WI38 (cell line): ENCODE data around the gene AGBL4.

Source experiments
- H3K4me3 ChIP-seq: 2 replicates; pipeline ENCODE4 v1.5.1; 2011; ENCODE audit warnings: low read depth, mild to moderate bottlenecking, control low read depth, low read length
- CTCF ChIP-seq: IDR thresholded peaks from 2 replicates; pipeline ENCODE4 v1.5.1; 2012; ENCODE audit warnings: low read depth, mild to moderate bottlenecking, control low read depth, low read length

The AGBL4 gene

GRCh38 chr1:48988633-48989197 is 1035.0 kb downstream of the AGBL4 start:
- TF ChIP-seq CTCF, result no peak
- H3K4me3 ChIP-seq, result no peak overlapping the region

GRCh38 chr1:48979940-48980339 is 1043.8 kb downstream of the AGBL4 start:
- no peak overlapping the region for H3K4me3 ChIP-seq
- no peak for TF ChIP-seq CTCF

GRCh38 chr1:48978413-48978812 is 1045.3 kb downstream of the AGBL4 start:
- H3K4me3 ChIP-seq, result no peak overlapping the region
- TF ChIP-seq CTCF, result no peak

- no peak for TF ChIP-seq CTCF
- no peak overlapping the region for H3K4me3 ChIP-seq
Observed at GRCh38 chr1:48977273-48977672, 1046.5 kb downstream of the AGBL4 start.

- no peak for TF ChIP-seq CTCF
- H3K4me3 ChIP-seq, result no peak overlapping the region
Observed at GRCh38 chr1:48969971-48970370, 1053.8 kb downstream of the AGBL4 start.

GRCh38 chr1:48967318-48967717 is 1056.4 kb downstream of the AGBL4 start:
- H3K4me3 ChIP-seq, result no peak overlapping the region
- no peak for TF ChIP-seq CTCF

GRCh38 chr1:48966583-48966982 is 1057.2 kb downstream of the AGBL4 start:
- no peak for TF ChIP-seq CTCF

More at GRCh38 chr1:48966583-48966982, 1057.2 kb downstream of the AGBL4 start:
- H3K4me3 ChIP-seq, result no peak overlapping the region
